Keratinocyte (primary cell): ENCODE results near the gene SIRT4. TPM values are rescaled to one million over a fixed set of nuclear protein-coding genes. Genes with fewer than 3 reads are reported as not detected.

Experiments
- DNase-seq: peaks from one replicate; pipeline ENCODE4 v3.0.0-alpha.2; 2011; ENCODE audit warnings: low read depth, missing footprints, low spot score
- FAIRE-seq: peaks from 2 replicates; lab custom pipeline; 2011; peaks lifted over from hg19 to GRCh38; lab: Jason Lieb, UNC
- H2AFZ ChIP-seq: 2 replicates; pipeline ENCODE4 v1.6.0; 2012; ENCODE audit warnings: low read length, control low read depth, inconsistent platforms; ENCODE audit not compliant: control insufficient read depth
- H3K27ac ChIP-seq: 2 replicates; pipeline ENCODE4 v1.5.1; 2011; ENCODE audit warnings: low read length; ENCODE audit not compliant: control insufficient read depth, insufficient read depth
- H3K27me3 ChIP-seq: 3 replicates; pipeline ENCODE4 v1.6.0; 2011; ENCODE audit warnings: low read length; ENCODE audit not compliant: control insufficient read depth, insufficient read depth; ENCODE audit errors: extremely low read depth
- H3K36me3 ChIP-seq, 2 experiments: 2 replicates in 1 of 2; 3 replicates in 1 of 2; pipeline ENCODE4 v1.5.1; 2011; ENCODE audit warnings: low read length in 2 of 2, mild to moderate bottlenecking in 1 of 2; ENCODE audit not compliant: control insufficient read depth in 2 of 2, insufficient read depth in 2 of 2; ENCODE audit errors: extremely low read depth in 1 of 2
- H3K4me1 ChIP-seq: 3 replicates; pipeline ENCODE4 v1.5.1; 2011; ENCODE audit warnings: low read length; ENCODE audit not compliant: control insufficient read depth, insufficient read depth; ENCODE audit errors: extremely low read depth
- H3K4me2 ChIP-seq: 3 replicates; pipeline ENCODE4 v1.6.0; 2011; ENCODE audit warnings: low read depth, low read length; ENCODE audit not compliant: control insufficient read depth, insufficient read depth; ENCODE audit errors: extremely low read depth
- H3K4me3 ChIP-seq, 3 experiments: fragments of 200-600 bp in 1 of 3; sonication (generic) in 1 of 3; 2 replicates in 2 of 3; 3 replicates in 1 of 3; pipeline ENCODE4 v1.5.1; 2011 to 2016; ENCODE audit warnings: low read length in 3 of 3, mild to moderate bottlenecking in 3 of 3, control low read depth in 2 of 3, inconsistent platforms in 1 of 3, low read depth in 1 of 3, mixed read lengths in 1 of 3, mixed run types in 1 of 3, moderate library complexity in 1 of 3; ENCODE audit not compliant: control insufficient read depth in 2 of 3, insufficient read depth in 2 of 3; ENCODE audit errors: extremely low read depth in 1 of 3
- H3K79me2 ChIP-seq: 2 replicates; pipeline ENCODE4 v1.6.0; 2012; ENCODE audit warnings: low read length; ENCODE audit not compliant: control insufficient read depth, insufficient read depth
- H3K9ac ChIP-seq: 3 replicates; pipeline ENCODE4 v1.6.0; 2011; ENCODE audit warnings: low read length; ENCODE audit not compliant: control insufficient read depth, insufficient read depth; ENCODE audit errors: extremely low read depth
- H3K9me1 ChIP-seq: 3 replicates; pipeline ENCODE4 v1.6.0; 2011; ENCODE audit warnings: low read length; ENCODE audit not compliant: control insufficient read depth, insufficient read depth; ENCODE audit errors: extremely low read depth
- H3K9me3 ChIP-seq: 2 replicates; pipeline ENCODE4 v1.5.1; 2012; ENCODE audit warnings: low read depth, low read length; ENCODE audit not compliant: control insufficient read depth
- H4K20me1 ChIP-seq: 3 replicates; pipeline ENCODE4 v1.6.0; 2011; ENCODE audit warnings: low read length; ENCODE audit not compliant: control insufficient read depth, insufficient read depth; ENCODE audit errors: extremely low read depth
- CTCF ChIP-seq, 3 experiments: IDR thresholded peaks in 1 of 3; conservative IDR thresholded peaks in 1 of 3; optimal IDR thresholded peaks in 1 of 3; 2 replicates in 2 of 3; 3 replicates in 1 of 3; pipeline versions ENCODE3 to v1.5.1; 2011; ENCODE audit warnings: low read length in 3 of 3, mild to moderate bottlenecking in 3 of 3, moderate library complexity in 2 of 3, control low read depth in 1 of 3, inconsistent platforms in 1 of 3; ENCODE audit not compliant: insufficient read depth in 2 of 3; ENCODE audit errors: extremely low read depth in 1 of 3
- EZH2 ChIP-seq: IDR thresholded peaks from one replicate; pipeline ENCODE4 v1.6.1; 2012; ENCODE audit warnings: inconsistent platforms, mild to moderate bottlenecking, low read length, moderate library complexity
- dilution Hi-C: fragments of 300-500 bp; cut with MboI; formaldehyde crosslinking; loops from one replicate; pipeline ENCODE4 v1.7.0; 2020; ENCODE audit warnings: low sequenced_read_pairs; ENCODE audit not compliant: extremely low pct_ligation_motif_present
- polyA plus RNA-seq, 5 experiments: library from polyadenylated mRNA; depleted of rRNA in 3 of 5; stranded (reverse) in 3 of 5; stranded (forward) in 1 of 5; unstranded in 1 of 5; fragments of >200 nt; gene quantifications; 1 replicate in 1 of 5; 2 replicates in 3 of 5; 3 replicates in 1 of 5; pipeline versions ENCODE4 v1.2.1 to v1.2.3, GENCODE V29; 2011 to 2012; ENCODE audit warnings: missing spikeins in 2 of 5, low read depth in 1 of 5, low replicate concordance in 1 of 5

Gene SIRT4
- polyA plus RNA-seq, 1 donor (not counting 4 experiments of a cell fraction or from before 2014, with no cell fraction given) = 0.98 TPM

GRCh38 chr12:120260607-120261006 is 41.5 kb upstream of the SIRT4 start:
- H3K36me3 ChIP-seq = peaks cover 20 to 55% of the 10 kb centered on the region in 2 experiments
- H4K20me1 ChIP-seq = peaks cover 11% of the 10 kb centered on the region
- H3K9me1 ChIP-seq = peaks cover 12% of the 10 kb centered on the region
- FAIRE-seq = no peak
- peaks cover 95% of the 10 kb centered on the region for H3K79me2 ChIP-seq
- TF ChIP-seq EZH2 (no peak), CTCF (optimal IDR thresholded peaks at IDR 0.05 in 1 of 3, IDR thresholded peaks at IDR 0.05 in 1 of 3, conservative IDR thresholded peaks at IDR 0.05 in 1 of 3; ENCODE audit: extremely low read depth in 1 of 3, insufficient read depth in 2 of 3, low read length in 3 of 3) (no peak)
- H3K27me3 ChIP-seq = no peaks in the 10 kb centered on the region
- dilution Hi-C loops = no loop called here
- DNase-seq = no peak
- no peak overlapping the region for H3K4me3 ChIP-seq
- H3K9ac ChIP-seq = no peak overlapping the region
- no peaks in the 10 kb centered on the region for H3K9me3 ChIP-seq
- H2AFZ ChIP-seq = no peak overlapping the region
- peak overlapping the region; percentile 99 for H3K4me2 ChIP-seq
- peaks cover 68% of the 10 kb centered on the region for H3K4me1 ChIP-seq
- H3K27ac ChIP-seq = no peak overlapping the region

- dilution Hi-C loops = no loop called here
- Histone ChIP-seq H2AFZ (no peak overlapping the region), H3K4me2 (peak overlapping the region; percentile 99), H3K79me2 (peaks cover 80% of the 10 kb centered on the region), H3K27ac (peak overlapping the region; percentile 92), H3K36me3 (peaks cover 16 to 47% of the 10 kb centered on the region in 2 experiments), H3K27me3 (no peaks in the 10 kb centered on the region), H3K4me3 (peak overlapping the region; percentile 75 to 96 (median 94)), H3K9me1 (peaks cover 12% of the 10 kb centered on the region), H3K4me1 (peaks cover 62% of the 10 kb centered on the region), H4K20me1 (peaks cover 8% of the 10 kb centered on the region), H3K9ac (peak overlapping the region; percentile 95), H3K9me3 (no peaks in the 10 kb centered on the region)
- TF ChIP-seq EZH2 (no peak), CTCF (optimal IDR thresholded peaks at IDR 0.05 in 1 of 3, IDR thresholded peaks at IDR 0.05 in 1 of 3, conservative IDR thresholded peaks at IDR 0.05 in 1 of 3; ENCODE audit: extremely low read depth in 1 of 3, insufficient read depth in 2 of 3, low read length in 3 of 3) (no peak)
- peak; percentile 96 for DNase-seq
- peak; percentile 99 for FAIRE-seq
These were observed 39.9 kb upstream of the SIRT4 start for GRCh38 chr12:120261951-120262851.
